Activated CD8-positive, alpha-beta T cell treated with anti-CD3 and anti-CD28 coated beads, Interleukin-2, amount 10 ng/mL, durations not matched to agents 7 days and 5 days (primary cell): Measurements from ENCODE around the gene PYURF. TPM values are rescaled to one million over a fixed set of nuclear protein-coding genes. Genes with fewer than 3 reads are reported as not detected.
"Not testable (repeated sequence)": the region's sequence is repeated elsewhere in the genome, so short reads cannot be mapped to it uniquely, and the experiment has no call there.

Experiments
- ATAC-seq: fragments of 150-1000 bp; cut with Tn5 transposase; one replicate; pipeline ENCODE4 v1.10.0; 2021; ENCODE audit warnings: moderate library complexity
- CTCF ChIA-PET: fragments of 350-600 bp; sonication (Branson Sonifier 250); formaldehyde crosslinking; loops from one replicate; lab custom pipeline; 2021; ENCODE audit warnings: antibody characterized with exemption; lab: Charles Lee
- POLR2A ChIA-PET: fragments of 350-600 bp; sonication (Branson Sonifier 250); formaldehyde crosslinking; loops from one replicate; lab custom pipeline; 2021; ENCODE audit warnings: antibody characterized with exemption; lab: Charles Lee
- DNase-seq: peaks from one replicate; pipeline ENCODE4 v3.0.0-alpha.2; 2020
- H3K27ac Mint-ChIP-seq: one replicate; pipeline ENCODE4 v1.8.0; 2021; ENCODE audit warnings: mild to moderate bottlenecking, mixed read lengths
- H3K27me3 Mint-ChIP-seq: one replicate; pipeline ENCODE4 v1.8.0; 2021; ENCODE audit warnings: low read depth, mixed read lengths
- H3K36me3 Mint-ChIP-seq: one replicate; pipeline ENCODE4 v1.8.0; 2021; ENCODE audit warnings: low read depth, mixed read lengths
- H3K4me1 Mint-ChIP-seq: one replicate; pipeline ENCODE4 v1.8.0; 2021; ENCODE audit warnings: low read depth, mixed read lengths
- H3K4me3 Mint-ChIP-seq: one replicate; pipeline ENCODE4 v1.8.0; 2021; ENCODE audit warnings: mild to moderate bottlenecking, mixed read lengths
- H3K9me3 Mint-ChIP-seq: one replicate; pipeline ENCODE4 v1.8.0; 2022; ENCODE audit warnings: mixed read lengths; ENCODE audit not compliant: insufficient read depth
- total RNA-seq, 2 experiments: library from RNA; stranded (reverse); gene quantifications; one replicate each; pipeline ENCODE4 v1.2.3, GENCODE V29; 2021

The PYURF gene
- total RNA-seq: 10 to 100 TPM; 43.7 to 48.7 TPM

- ChIA-PET POLR2A (interaction anchor here (1.7 kb wide), 2 partner anchors 66 to 239 kb away, joined by 5 read pairs; partner anchors contain the start of genes HERC5 and PPM1K), CTCF (interaction anchor here (0.7 to 4.8 kb wide), 8 partner anchors 13 to 499 kb away, joined by 3 to 35 read pairs (median 6); no protein-coding TSS in a partner anchor)
- DNase-seq: peak; percentile 76
- peak; percentile 86 for ATAC-seq
- H3K27me3 Mint-ChIP-seq: no peaks in the 10 kb centered on the region
- H3K9me3 Mint-ChIP-seq: no peaks in the 10 kb centered on the region
- peak within 1 kb of the TSS; percentile 95 for H3K4me3 Mint-ChIP-seq
- peaks cover 47% of the 10 kb centered on the region for H3K4me1 Mint-ChIP-seq
- H3K36me3 Mint-ChIP-seq: peaks cover 15% of the 10 kb centered on the region
- peak within 1 kb of the TSS; percentile 88 for H3K27ac Mint-ChIP-seq
These were observed at the start of gene PYURF for GRCh38 chr4:88523325-88524129. Gene PYURF (minus strand): TSS chr4:88523776. CDS start chr4:88523700, 76 bp downstream.

GRCh38 chr4:88570001-88570400, 46.4 kb upstream of the PYURF start:
- no peak for DNase-seq
- Mint-ChIP-seq H3K9me3 (no peaks in the 10 kb centered on the region), H3K4me3 (no peak overlapping the region), H3K36me3 (no peaks in the 10 kb centered on the region), H3K27me3 (peaks cover 9% of the 10 kb centered on the region), H3K27ac (no peak overlapping the region), H3K4me1 (no peaks in the 10 kb centered on the region)
- POLR2A ChIA-PET: no interaction called here
- CTCF ChIA-PET: no interaction called here
- ATAC-seq: no peak

- ATAC-seq: no peak
- Mint-ChIP-seq H3K27ac (no peak overlapping the region), H3K4me3 (no peak overlapping the region), H3K9me3 (no peaks in the 10 kb centered on the region), H3K4me1 (no peaks in the 10 kb centered on the region), H3K27me3 (peaks cover 13% of the 10 kb centered on the region), H3K36me3 (no peaks in the 10 kb centered on the region)
- no peak for DNase-seq
- POLR2A ChIA-PET: no interaction called here
- CTCF ChIA-PET: interaction anchor here (0.6 kb wide), 1 partner anchor 95 kb away, joined by 4 read pairs; no protein-coding TSS in a partner anchor
These were observed 44.0 kb upstream of the PYURF start for GRCh38 chr4:88567591-88567990.

GRCh38 chr4:88549815-88550214, 26.2 kb upstream of the PYURF start:
- ChIA-PET CTCF (no interaction called here), POLR2A (no interaction called here)
- Mint-ChIP-seq H3K4me3 (no peak overlapping the region), H3K27ac (no peak overlapping the region), H3K9me3 (no peaks in the 10 kb centered on the region), H3K36me3 (no peaks in the 10 kb centered on the region), H3K27me3 (peaks cover 2% of the 10 kb centered on the region), H3K4me1 (no peaks in the 10 kb centered on the region)
- DNase-seq (no peak), ATAC-seq (no peak)

- peak; percentile 77 for DNase-seq
- peaks cover 21% of the 10 kb centered on the region for H3K27me3 Mint-ChIP-seq
- not testable (repeated sequence) for H3K4me3 Mint-ChIP-seq, H3K9me3 Mint-ChIP-seq, H3K27ac Mint-ChIP-seq, H3K4me1 Mint-ChIP-seq, H3K36me3 Mint-ChIP-seq, ATAC-seq
- ChIA-PET CTCF (interaction anchor here (0.7 to 2.9 kb wide), 60 partner anchors 9 to 1102 kb away, joined by 3 to 54 read pairs (median 4); partner anchors contain the start of gene NAP1L5), POLR2A (interaction anchor here (0.7 kb wide), 1 partner anchor 482 kb away, joined by 3 read pairs; no protein-coding TSS in a partner anchor)
These were observed 15.9 kb upstream of the PYURF start for GRCh38 chr4:88539322-88540068.

- POLR2A ChIA-PET: no interaction called here
These were observed 14.1 kb upstream of the PYURF start for GRCh38 chr4:88537709-88538108.

GRCh38 chr4:88535090-88535755, 11.6 kb upstream of the PYURF start:
- ATAC-seq: no peak
- peaks cover 5% of the 10 kb centered on the region for H3K27me3 Mint-ChIP-seq
- no peaks in the 10 kb centered on the region for H3K9me3 Mint-ChIP-seq
- ChIA-PET POLR2A (no interaction called here), CTCF (interaction anchor here (0.7 to 1.7 kb wide), 4 partner anchors 10 to 124 kb away, joined by 3 to 4 read pairs (median 4); no protein-coding TSS in a partner anchor)
- no peak for DNase-seq
- H3K4me1 Mint-ChIP-seq: peaks cover 8% of the 10 kb centered on the region
- H3K27ac Mint-ChIP-seq: no peak overlapping the region
- no peaks in the 10 kb centered on the region for H3K36me3 Mint-ChIP-seq
- no peak overlapping the region for H3K4me3 Mint-ChIP-seq

More at GRCh38 chr4:88537709-88538108, 14.1 kb upstream of the PYURF start:
- Mint-ChIP-seq H3K4me3 (no peak overlapping the region), H3K9me3 (no peaks in the 10 kb centered on the region), H3K36me3 (no peaks in the 10 kb centered on the region), H3K27ac (no peak overlapping the region), H3K4me1 (peaks cover 8% of the 10 kb centered on the region), H3K27me3 (peaks cover 15% of the 10 kb centered on the region)
- ATAC-seq: no peak
- no peak for DNase-seq
- CTCF ChIA-PET: interaction anchor here (0.8 to 1.0 kb wide), 2 partner anchors 35 to 122 kb away, joined by 3 read pairs; no protein-coding TSS in a partner anchor

- Mint-ChIP-seq H3K9me3 (no peaks in the 10 kb centered on the region), H3K27ac (no peak overlapping the region), H3K36me3 (no peaks in the 10 kb centered on the region), H3K4me1 (peaks cover 1% of the 10 kb centered on the region), H3K27me3 (peaks cover 3% of the 10 kb centered on the region), H3K4me3 (no peak overlapping the region)
- no peak for DNase-seq
- ChIA-PET POLR2A (no interaction called here), CTCF (interaction anchor here (0.7 to 1.7 kb wide), 3 partner anchors 19 to 125 kb away, joined by 3 to 4 read pairs (median 3); no protein-coding TSS in a partner anchor)
- ATAC-seq: no peak
These were observed 10.6 kb upstream of the PYURF start for GRCh38 chr4:88533937-88534750.

GRCh38 chr4:88533088-88533790, 9.7 kb upstream of the PYURF start:
- ChIA-PET POLR2A (no interaction called here), CTCF (interaction anchor here (0.6 to 1.7 kb wide), 3 partner anchors 18 to 560 kb away, joined by 3 to 4 read pairs (median 3); no protein-coding TSS in a partner anchor)
- Mint-ChIP-seq H3K27me3 (peaks cover 3% of the 10 kb centered on the region), H3K36me3 (no peaks in the 10 kb centered on the region), H3K4me3 (no peak overlapping the region), H3K9me3 (no peaks in the 10 kb centered on the region), H3K27ac (no peak overlapping the region), H3K4me1 (no peaks in the 10 kb centered on the region)
- no peak for DNase-seq
- ATAC-seq: no peak

GRCh38 chr4:88531549-88531948, 8.0 kb upstream of the PYURF start:
- no peak for DNase-seq
- Mint-ChIP-seq H3K4me3 (no peak overlapping the region), H3K27me3 (peaks cover 3% of the 10 kb centered on the region), H3K4me1 (peaks cover 7% of the 10 kb centered on the region), H3K9me3 (no peaks in the 10 kb centered on the region), H3K36me3 (no peaks in the 10 kb centered on the region), H3K27ac (no peak overlapping the region)
- no peak for ATAC-seq
- CTCF ChIA-PET: interaction anchor here (1.0 to 4.1 kb wide), 7 partner anchors 8 to 491 kb away, joined by 3 to 19 read pairs (median 5); no protein-coding TSS in a partner anchor
- POLR2A ChIA-PET: no interaction called here
